Neural cell (in vitro differentiated cells): Measurements from ENCODE around the gene FHIT. TPM values are rescaled to one million over a fixed set of nuclear protein-coding genes. Genes with fewer than 3 reads are reported as not detected.

Experiments
- H2AFZ ChIP-seq: fragments of 200-600, 300-800 bp; sonication (generic), shearing (Covaris generic); 2 replicates; pipeline ENCODE4 v1.6.0; 2014; ENCODE audit warnings: low read depth, mild to moderate bottlenecking, antibody characterized with exemption, low read length, moderate library complexity
- H3F3A ChIP-seq: fragments of 200-600 bp; shearing (Covaris generic); 2 replicates; pipeline ENCODE4 v1.6.1; 2016; ENCODE audit warnings: mild to moderate bottlenecking, moderate library complexity, mixed read lengths, antibody characterized with exemption, low read length; ENCODE audit not compliant: insufficient read depth, poor library complexity, severe bottlenecking
- H3K27ac ChIP-seq: fragments of 200-600, 300-800 bp; sonication (generic), shearing (Covaris generic); 2 replicates; pipeline ENCODE4 v1.5.1; 2014; ENCODE audit warnings: mild to moderate bottlenecking, low read length, moderate library complexity
- H3K27me3 ChIP-seq: fragments of 300-800, 200-600 bp; sonication (generic), shearing (Covaris generic); 2 replicates; pipeline ENCODE4 v1.6.0; 2014; ENCODE audit warnings: mild to moderate bottlenecking, low read depth, low read length, moderate library complexity; ENCODE audit not compliant: insufficient read depth
- H3K36me3 ChIP-seq: fragments of 300-800, 200-600 bp; sonication (generic), shearing (Covaris generic); 2 replicates; pipeline ENCODE4 v1.5.1; 2014; ENCODE audit warnings: mild to moderate bottlenecking, antibody characterized with exemption, low read length, moderate library complexity; ENCODE audit not compliant: insufficient read depth
- H3K4me2 ChIP-seq: fragments of 300-800, 200-600 bp; sonication (generic), shearing (Covaris generic); 2 replicates; pipeline ENCODE4 v1.6.0; 2014; ENCODE audit warnings: mild to moderate bottlenecking, low read length
- H3K4me3 ChIP-seq: fragments of 300-800, 200-600 bp; sonication (generic), shearing (Covaris generic); 2 replicates; pipeline ENCODE4 v1.5.1; 2014; ENCODE audit warnings: mild to moderate bottlenecking, low read length, moderate library complexity
- H3K79me2 ChIP-seq: fragments of 200-600 bp; shearing (Covaris generic); replicated peaks from 2 replicates; pipeline ENCODE4 v1.6.0; 2014; ENCODE audit warnings: mild to moderate bottlenecking, low read length, moderate library complexity; ENCODE audit not compliant: insufficient read depth
- H3K9ac ChIP-seq: fragments of 300-800, 200-600 bp; sonication (generic), shearing (Covaris generic); 2 replicates; pipeline ENCODE4 v1.6.1; 2016; ENCODE audit warnings: mild to moderate bottlenecking, low read length, mixed read lengths
- H3K9me2 ChIP-seq: fragments of 200-600 bp; shearing (Covaris generic); 2 replicates; pipeline ENCODE4 v1.6.1; 2016; ENCODE audit warnings: mild to moderate bottlenecking, low read length, mixed read lengths; ENCODE audit not compliant: insufficient read depth
- H3K9me3 ChIP-seq: fragments of 200-600, 300-800 bp; sonication (generic), shearing (Covaris generic); 2 replicates; pipeline ENCODE4 v1.6.1; 2016; ENCODE audit warnings: mild to moderate bottlenecking, mixed run types, low read length, moderate library complexity, mixed read lengths
- H4K20me1 ChIP-seq: fragments of 200-600 bp; shearing (Covaris generic); 2 replicates; pipeline ENCODE4 v1.6.1; 2016; ENCODE audit warnings: mild to moderate bottlenecking, mixed run types; ENCODE audit not compliant: insufficient read depth
- EP300 ChIP-seq: fragments of 450-650 bp; conservative IDR thresholded peaks from 2 replicates; pipeline ENCODE4 v1.6.1; 2014; ENCODE audit warnings: antibody characterized with exemption, mild to moderate bottlenecking, moderate library complexity; ENCODE audit not compliant: poor library complexity, severe bottlenecking
- EZH2 ChIP-seq: fragments of 200-600, 300-800 bp; shearing (Covaris generic), sonication (generic); IDR thresholded peaks from 2 replicates; pipeline ENCODE4 v1.6.1; 2014; ENCODE audit warnings: antibody characterized with exemption, low read length, borderline replicate concordance, mild to moderate bottlenecking; ENCODE audit not compliant: insufficient read depth, poor library complexity, severe bottlenecking
- MXI1 ChIP-seq: fragments of 450-650 bp; conservative IDR thresholded peaks from 2 replicates; pipeline ENCODE4 v1.6.1; 2014; ENCODE audit warnings: antibody characterized with exemption, mild to moderate bottlenecking; ENCODE audit not compliant: poor library complexity, severe bottlenecking
- POLR2AphosphoS5 ChIP-seq: IDR thresholded peaks from 2 replicates; pipeline ENCODE4 v1.6.1; 2012
- RAD21 ChIP-seq: fragments of 450-650 bp; conservative IDR thresholded peaks from 2 replicates; pipeline ENCODE4 v1.6.1; 2014; ENCODE audit warnings: antibody characterized with exemption, mild to moderate bottlenecking, moderate library complexity
- SMC3 ChIP-seq: fragments of 450-650 bp; conservative IDR thresholded peaks from 2 replicates; pipeline ENCODE4 v1.6.1; 2014; ENCODE audit warnings: antibody characterized with exemption, mild to moderate bottlenecking, moderate library complexity; ENCODE audit not compliant: poor library complexity
- TAF1 ChIP-seq: IDR thresholded peaks from 2 replicates; pipeline ENCODE4 v1.6.1; 2012; ENCODE audit warnings: low read depth
- polyA plus RNA-seq: library from polyadenylated mRNA; depleted of rRNA; stranded (reverse); fragments of >200 nt; gene quantifications from 2 replicates; pipeline ENCODE4 v1.2.3, GENCODE V29; 2014
- TF ChIP-seq, protein P1 (sequence below): fragments of 450-650 bp; IDR thresholded peaks from 2 replicates; pipeline ENCODE4 v1.5.1; 2014; ENCODE audit warnings: antibody characterized with exemption, mild to moderate bottlenecking, moderate library complexity; ENCODE audit not compliant: poor library complexity, severe bottlenecking
- TF ChIP-seq, protein P2 (sequence below): IDR thresholded peaks from 2 replicates; pipeline ENCODE4 v1.6.1; 2012; ENCODE audit warnings: borderline replicate concordance

FHIT gene
- polyA plus RNA-seq, 1 donor from 2014 or later = not detected

DNA sequence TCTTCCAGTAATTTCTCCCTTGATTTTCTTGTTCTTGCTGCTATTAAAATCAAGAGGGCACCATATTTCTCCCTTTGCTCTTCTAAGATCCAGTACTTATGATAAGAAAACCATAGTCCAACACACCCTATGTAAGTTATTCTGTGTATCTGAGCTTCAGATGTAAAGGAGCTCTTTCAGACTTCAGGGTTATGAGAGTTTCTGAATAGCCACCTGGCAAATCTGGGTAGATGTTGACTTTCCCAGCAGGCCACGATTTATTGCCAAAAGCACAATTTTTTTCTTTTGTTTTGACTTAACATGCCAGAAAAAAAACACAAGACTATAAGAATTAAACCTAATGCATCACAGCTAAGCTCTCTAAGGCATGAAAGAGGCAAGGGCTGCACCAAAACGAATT is 1045.0 kb downstream of the FHIT start:
- Histone ChIP-seq H4K20me1 (no peaks in the 10 kb centered on the region), H3F3A (no peaks in the 10 kb centered on the region), H2AFZ (no peak overlapping the region), H3K9ac (no peak overlapping the region), H3K4me3 (no peak overlapping the region), H3K27ac (no peak overlapping the region), H3K4me2 (no peak overlapping the region), H3K36me3 (no peaks in the 10 kb centered on the region), H3K9me2 (no peaks in the 10 kb centered on the region), H3K79me2 (no peaks in the 10 kb centered on the region), H3K9me3 (no peaks in the 10 kb centered on the region), H3K27me3 (no peaks in the 10 kb centered on the region)
- TF ChIP-seq POLR2AphosphoS5 (no peak), EP300 (no peak), EZH2 (no peak), SMC3 (no peak), TAF1 (no peak), MXI1 (no peak), RAD21 (no peak)
- TF ChIP-seq, protein P1, sequence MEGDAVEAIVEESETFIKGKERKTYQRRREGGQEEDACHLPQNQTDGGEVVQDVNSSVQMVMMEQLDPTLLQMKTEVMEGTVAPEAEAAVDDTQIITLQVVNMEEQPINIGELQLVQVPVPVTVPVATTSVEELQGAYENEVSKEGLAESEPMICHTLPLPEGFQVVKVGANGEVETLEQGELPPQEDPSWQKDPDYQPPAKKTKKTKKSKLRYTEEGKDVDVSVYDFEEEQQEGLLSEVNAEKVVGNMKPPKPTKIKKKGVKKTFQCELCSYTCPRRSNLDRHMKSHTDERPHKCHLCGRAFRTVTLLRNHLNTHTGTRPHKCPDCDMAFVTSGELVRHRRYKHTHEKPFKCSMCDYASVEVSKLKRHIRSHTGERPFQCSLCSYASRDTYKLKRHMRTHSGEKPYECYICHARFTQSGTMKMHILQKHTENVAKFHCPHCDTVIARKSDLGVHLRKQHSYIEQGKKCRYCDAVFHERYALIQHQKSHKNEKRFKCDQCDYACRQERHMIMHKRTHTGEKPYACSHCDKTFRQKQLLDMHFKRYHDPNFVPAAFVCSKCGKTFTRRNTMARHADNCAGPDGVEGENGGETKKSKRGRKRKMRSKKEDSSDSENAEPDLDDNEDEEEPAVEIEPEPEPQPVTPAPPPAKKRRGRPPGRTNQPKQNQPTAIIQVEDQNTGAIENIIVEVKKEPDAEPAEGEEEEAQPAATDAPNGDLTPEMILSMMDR = no peak
- TF ChIP-seq, protein P2, sequence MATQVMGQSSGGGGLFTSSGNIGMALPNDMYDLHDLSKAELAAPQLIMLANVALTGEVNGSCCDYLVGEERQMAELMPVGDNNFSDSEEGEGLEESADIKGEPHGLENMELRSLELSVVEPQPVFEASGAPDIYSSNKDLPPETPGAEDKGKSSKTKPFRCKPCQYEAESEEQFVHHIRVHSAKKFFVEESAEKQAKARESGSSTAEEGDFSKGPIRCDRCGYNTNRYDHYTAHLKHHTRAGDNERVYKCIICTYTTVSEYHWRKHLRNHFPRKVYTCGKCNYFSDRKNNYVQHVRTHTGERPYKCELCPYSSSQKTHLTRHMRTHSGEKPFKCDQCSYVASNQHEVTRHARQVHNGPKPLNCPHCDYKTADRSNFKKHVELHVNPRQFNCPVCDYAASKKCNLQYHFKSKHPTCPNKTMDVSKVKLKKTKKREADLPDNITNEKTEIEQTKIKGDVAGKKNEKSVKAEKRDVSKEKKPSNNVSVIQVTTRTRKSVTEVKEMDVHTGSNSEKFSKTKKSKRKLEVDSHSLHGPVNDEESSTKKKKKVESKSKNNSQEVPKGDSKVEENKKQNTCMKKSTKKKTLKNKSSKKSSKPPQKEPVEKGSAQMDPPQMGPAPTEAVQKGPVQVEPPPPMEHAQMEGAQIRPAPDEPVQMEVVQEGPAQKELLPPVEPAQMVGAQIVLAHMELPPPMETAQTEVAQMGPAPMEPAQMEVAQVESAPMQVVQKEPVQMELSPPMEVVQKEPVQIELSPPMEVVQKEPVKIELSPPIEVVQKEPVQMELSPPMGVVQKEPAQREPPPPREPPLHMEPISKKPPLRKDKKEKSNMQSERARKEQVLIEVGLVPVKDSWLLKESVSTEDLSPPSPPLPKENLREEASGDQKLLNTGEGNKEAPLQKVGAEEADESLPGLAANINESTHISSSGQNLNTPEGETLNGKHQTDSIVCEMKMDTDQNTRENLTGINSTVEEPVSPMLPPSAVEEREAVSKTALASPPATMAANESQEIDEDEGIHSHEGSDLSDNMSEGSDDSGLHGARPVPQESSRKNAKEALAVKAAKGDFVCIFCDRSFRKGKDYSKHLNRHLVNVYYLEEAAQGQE = no peak

DNA sequence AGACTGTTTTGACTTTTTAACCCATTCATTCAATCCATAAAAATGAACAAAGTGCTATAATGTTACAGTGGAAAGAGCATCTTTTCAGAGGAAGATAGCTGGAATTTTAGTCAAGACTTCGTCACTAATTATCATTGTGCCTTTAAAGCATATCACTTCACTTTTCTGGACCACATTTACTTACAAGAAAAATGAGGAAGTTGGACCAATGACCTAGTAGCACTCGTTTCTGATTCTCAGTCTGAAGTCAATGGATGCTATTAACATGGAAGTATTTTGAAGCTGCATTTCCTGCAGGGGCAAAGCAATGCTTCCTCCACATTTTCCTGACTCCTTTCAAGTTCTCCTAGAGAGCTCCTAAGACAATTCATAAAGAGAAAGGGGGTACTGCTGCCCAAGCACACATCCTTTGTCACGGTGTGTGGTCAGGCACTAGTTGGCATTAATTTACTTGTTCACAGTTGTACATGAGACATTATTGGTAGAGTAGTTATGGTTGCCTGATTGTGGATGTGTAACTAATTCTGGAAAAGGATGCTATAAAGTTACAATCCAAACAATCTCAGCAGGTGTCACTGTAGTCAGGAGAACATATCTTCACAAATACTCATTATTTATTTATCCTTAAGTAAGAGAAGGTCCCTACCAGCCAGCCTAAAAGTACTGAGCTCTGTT is 1049.1 kb downstream of the FHIT start:
- Histone ChIP-seq H3K9me3 (no peaks in the 10 kb centered on the region), H3F3A (no peaks in the 10 kb centered on the region), H3K9ac (no peak overlapping the region), H4K20me1 (no peaks in the 10 kb centered on the region), H3K4me2 (no peak overlapping the region), H3K79me2 (no peaks in the 10 kb centered on the region), H3K4me3 (no peak overlapping the region), H3K27ac (no peak overlapping the region), H2AFZ (no peak overlapping the region), H3K9me2 (no peaks in the 10 kb centered on the region), H3K27me3 (no peaks in the 10 kb centered on the region), H3K36me3 (no peaks in the 10 kb centered on the region)
- no peak for TF ChIP-seq MXI1
- no peak for TF ChIP-seq EP300
- no peak for TF ChIP-seq EZH2
- no peak for TF ChIP-seq POLR2AphosphoS5
